HUDEP-2 (cell line): ENCODE data around the gene CSF3.

Source experiments
- DNase-seq, 76 experiments: peaks; one replicate each; lab custom pipeline; 2025; ENCODE audit not compliant: unreplicated experiment in 76 of 76; lab: John Stamatoyannopoulos, UW

Gene CSF3

DNA sequence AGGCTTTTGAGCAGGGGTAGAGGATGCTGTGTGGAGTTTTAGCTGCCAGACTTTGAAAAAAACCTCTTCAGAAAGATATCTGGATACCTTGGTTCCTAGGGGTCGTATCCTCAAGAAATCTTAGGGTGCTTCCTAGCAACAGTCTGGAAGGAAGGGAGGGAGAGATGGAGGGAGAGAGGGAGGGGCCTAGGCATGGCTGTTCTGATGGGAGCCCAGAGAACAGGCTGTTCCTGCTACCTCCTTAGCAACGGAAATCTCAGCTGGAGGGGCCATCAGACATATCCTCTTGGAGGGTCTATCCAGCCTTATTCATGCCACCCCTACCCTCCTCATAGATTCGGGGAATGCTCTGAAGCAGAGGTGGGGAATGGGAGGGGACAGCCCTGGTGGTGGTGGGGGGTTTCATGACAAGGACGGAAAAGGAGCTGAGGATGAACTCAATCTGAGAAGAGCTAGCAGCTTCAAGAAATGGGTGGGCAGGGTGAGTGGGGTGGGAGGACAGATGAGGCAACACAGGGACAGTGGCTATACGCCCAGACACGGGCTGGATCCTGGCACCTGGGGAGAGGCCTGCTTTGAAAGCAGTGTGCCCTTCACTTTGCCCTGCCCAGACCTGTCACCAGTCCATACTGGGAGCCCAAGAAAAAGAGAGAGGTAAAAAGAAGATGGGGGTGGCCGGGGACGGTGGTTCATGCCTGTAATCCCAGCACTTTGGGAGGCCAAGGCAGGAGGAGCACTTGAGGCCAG is 44.7 kb downstream of the CSF3 start:
- no peak for DNase-seq

DNA sequence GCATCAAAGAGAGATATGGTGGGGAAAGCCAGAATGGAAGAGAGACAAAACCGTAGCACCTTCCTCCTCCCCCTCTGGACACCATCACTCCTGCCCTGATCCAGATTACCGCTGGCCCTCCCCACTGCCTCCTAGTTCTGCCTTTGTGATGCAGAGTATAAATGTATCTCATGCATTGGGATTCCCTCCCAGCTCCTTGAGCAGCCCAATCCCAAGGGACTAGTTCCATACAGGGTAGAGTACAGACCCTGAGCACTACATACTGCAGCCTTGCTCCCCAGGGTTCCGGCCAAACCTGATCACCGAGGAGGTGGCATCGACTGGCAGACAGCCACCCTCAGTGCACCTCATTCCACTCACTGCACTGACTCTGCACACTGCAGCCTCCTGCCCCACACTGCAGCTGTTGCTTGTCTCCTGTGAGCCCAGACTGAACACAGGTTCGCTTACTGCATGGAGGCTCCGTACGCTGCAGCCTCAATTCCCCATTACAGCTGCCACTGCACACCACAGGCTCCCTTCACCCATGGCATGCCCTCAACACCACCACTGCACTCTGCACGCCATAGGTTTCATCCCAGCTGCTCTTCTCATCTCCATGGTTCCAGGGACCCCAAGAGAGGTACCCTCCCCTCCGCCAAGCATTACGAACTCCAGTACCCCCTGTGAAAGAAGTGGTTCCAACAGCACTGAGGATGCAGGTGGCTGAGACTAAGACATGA is 45.8 kb downstream of the CSF3 start:
- no peak for DNase-seq

DNA sequence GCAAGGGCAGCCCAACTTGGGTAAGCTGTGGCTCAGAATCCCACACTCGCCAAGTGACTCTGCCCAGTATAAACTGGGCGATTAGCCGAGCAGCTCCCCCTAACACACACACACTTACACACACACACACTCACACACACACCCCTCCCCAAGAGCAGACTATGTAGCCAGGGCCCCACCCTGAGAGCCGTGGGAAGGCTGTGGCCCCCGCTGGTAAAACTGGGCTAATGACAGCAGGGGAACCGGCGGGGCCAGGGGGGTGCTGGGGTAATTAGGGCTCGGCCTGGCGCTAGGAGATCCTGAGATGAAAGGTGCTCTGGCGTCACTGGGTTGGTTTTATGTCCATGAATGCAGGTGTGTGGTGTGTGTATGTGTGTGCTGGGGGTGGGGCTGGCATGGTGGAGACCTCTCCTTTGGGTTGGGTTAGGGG is 46.4 kb downstream of the CSF3 start:
- DNase-seq, result no peak

DNA sequence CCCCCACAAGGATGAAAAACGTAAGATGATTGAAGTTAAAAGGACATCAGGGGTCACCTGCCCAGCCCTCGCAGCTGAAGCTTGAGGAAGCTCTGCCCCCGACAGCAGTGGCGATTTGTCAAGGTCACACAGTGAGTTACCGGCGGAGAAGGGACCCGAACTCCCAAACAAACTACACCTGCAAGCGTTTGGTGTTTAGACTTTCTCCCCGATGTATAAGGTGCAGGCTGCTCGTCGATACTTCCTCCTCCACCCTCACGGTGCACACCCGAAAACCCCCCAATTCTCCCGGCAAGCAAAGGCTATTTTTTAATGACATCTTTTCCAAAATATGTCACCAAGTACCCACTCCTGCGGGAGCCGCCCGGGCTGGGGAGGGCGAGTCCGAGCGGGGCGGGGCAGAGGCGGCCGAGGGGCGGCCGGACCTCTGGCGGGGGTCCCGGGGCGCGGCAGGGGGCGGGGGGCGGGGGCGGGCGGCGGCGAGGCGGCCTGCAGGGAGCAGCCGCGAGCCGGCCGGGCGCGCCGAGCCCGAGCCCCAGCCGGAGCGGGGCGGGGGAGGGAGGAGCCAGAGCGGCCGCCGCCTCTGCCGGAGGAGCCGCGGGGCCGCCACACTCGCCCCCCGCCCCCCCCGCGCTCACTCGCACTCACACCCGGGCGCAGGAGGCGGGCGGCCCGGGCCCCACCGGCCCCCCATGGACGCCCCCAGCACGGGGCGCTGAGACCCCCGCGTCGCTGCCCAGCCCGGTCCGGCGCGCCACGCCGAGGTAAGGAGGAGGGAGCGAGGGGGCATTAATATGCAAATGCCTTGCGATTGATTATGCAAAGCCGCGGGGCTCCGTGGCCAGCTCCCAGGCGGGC is 47.3 kb downstream of the CSF3 start, which contains the start of gene THRA:
THRA (plus strand) TSS at position 637 of the 858 bp plus-strand sequence. CDS start 11,524 bp downstream, outside the sequence.
- peak in 42 of 76 experiments; percentile 7 to 71 (median 42) for DNase-seq

DNA sequence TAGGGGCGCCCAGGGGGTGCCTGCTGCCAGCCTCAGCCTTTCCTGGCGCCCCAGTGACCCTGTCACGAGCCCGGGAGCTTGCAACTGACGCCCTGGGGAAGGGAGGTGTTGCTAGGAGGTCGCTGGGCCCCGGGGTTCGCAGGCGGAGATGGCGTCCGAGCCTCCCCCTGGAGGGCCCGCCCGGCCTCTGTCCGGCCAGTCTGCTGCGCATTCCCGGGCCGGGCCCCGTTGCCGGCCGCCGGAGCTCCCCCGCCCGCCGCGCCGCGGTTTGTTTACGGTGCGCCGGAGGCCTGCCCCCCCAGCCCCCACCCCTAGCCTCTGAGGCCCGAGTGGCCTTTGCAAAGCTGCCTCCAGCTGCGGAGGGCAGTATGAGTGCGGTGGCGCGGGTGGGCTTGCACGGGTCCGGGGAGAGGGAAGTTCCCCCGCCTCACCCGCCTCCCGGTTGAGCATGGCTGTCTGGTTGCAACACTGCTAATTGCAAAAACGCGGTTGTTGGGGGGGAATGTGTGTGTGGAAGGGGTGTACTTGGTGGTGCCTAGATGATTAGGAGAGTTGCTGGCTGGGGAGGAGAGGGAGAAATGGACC is 48.0 kb downstream of the CSF3 start:
- peak in 3 of 76 experiments; percentile 12 to 45 (median 28) for DNase-seq

DNA sequence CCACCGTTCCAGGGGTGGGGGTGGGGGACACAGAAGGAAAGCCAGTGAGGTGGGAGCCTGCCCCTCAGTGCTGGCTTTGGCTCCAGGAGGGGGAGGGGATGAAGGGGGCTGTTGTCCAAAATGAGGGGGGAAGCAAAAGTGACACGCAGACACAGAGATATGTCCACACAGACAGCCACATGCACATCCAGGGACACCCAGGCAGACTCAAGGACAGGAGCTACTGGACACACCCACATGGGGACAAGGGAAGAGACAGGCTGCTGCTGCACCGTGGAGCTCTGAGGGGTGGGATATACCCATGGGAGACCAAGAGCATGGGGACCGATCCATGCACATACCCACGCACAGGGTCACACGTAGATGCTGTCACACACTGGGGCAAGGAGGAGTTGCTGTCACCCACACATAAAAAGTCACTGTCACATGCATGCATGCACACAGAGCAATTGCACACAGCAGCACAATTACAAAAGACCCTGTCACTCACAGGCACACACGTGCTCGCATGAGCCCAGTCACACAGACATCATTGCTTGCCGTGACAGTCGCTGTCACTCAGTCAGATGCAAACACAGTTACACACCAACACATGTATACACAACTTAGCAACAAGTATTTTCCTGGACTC is 48.8 kb downstream of the CSF3 start:
- DNase-seq, result peak in 3 of 76 experiments; percentile 8 to 19 (median 10)

DNA sequence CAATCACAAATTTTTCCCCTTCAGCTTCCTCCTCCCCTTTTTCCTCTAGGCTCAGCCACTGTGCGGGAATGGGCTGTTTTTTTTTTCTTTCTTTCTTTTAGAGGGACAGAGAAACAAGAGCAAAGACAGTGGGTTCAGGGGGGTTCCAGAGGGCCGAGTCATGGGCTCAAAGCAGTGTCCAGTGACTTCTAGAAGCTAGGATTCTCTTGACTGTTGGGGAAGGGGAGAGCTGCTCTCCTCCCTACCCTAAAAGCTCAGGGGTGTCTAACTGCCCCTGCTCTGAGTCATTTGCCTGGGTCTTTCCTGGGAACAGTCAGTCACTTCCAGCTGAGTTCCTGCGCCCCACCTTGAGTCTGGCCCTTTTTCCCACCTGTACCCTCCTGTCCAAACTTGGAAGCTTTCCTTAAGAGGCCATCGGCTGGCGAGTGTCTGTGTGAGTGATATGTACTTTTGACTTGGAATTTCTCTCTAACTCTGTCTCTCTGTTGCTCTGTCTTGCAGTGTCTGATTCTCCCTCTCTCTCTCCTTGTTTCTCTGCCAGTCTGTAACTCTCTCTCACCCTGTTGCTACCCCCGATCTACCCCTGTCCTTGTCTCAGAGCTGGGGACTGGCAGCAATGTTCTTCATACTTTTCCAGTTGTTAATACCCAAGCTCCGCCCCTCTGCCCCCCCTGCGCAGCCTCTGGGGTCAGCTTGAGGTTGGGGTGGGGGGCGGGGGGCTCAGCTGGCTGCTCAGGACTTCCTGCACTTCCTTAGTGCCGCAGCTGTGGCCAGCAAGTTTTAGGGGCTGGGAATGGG is 49.9 kb downstream of the CSF3 start:
- DNase-seq, result no peak

DNA sequence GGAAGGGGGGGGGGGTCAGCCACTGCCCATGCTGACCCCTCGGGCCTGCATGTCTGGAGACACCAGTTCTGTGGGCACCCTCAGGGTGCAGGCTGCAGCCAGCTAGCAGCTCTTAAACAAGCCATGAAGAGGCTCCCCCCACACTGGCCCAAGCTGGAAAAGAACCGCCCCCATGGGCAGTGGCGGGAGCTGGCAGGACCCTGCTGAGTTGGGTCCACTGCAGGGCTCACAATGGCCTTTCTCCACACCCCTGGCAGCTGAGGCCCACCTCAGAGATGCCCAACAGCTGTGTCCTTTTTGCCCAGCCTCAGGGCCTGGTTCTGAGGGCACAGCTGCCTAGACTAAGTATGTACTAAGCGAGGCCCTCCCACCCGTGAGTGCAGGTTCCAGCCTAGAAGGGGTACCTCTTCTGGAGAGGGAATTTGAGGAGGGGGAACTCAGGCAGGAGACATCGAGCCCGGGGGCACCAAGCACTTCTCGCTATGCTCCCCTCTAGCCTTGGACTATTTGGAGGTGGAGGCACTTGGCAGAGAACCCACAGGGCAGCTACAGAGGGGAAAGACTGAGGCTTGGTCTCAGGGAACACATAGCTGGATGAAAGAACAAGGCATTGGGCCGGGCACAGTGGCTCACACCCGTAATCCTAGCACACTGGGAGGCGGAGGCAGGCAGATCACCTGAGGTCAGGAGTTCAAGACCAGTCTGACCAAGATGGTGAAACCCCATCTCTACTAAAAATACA is 50.7 kb downstream of the CSF3 start:
- no peak for DNase-seq
